ENCODE data around the gene PDE6H. TPM values are rescaled to one million over a fixed set of nuclear protein-coding genes. Genes with fewer than 3 reads are reported as not detected.

The PDE6H gene
- polyA plus RNA-seq, 1 donor (not counting 4 experiments of a cell fraction or from before 2014, with no cell fraction given): not detected

DNA sequence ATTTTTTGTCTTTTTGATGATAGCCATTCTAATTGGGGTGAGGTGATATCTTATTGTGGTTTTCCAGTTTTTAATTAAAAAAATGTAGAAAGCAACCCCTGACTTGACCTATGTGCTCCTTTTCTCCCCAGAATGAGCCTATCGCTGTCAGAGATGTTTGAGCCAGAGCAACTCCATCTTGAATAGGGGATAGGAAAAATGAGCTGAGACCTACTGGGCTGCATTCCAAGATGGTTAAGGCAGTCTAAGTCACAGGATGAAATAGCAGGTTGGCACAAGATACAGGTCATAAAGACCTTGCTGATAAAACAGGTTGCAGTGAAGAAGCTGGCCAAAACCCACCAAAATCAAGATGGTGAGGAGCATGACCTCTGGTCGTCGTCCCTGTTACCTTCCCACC lies 48.3 kb upstream of the PDE6H start:
- H3K9ac ChIP-seq (ENCODE audit: control insufficient read depth, extremely low read depth, insufficient read depth, low read length): no peak overlapping the region
- no peaks in the 10 kb centered on the region for H3K79me2 ChIP-seq (ENCODE audit: control insufficient read depth, insufficient read depth, low read length)
- no peak overlapping the region for H2AFZ ChIP-seq (ENCODE audit: control insufficient read depth, low read length)
- DNase-seq (ENCODE audit: low read depth, low spot score) (no peak), FAIRE-seq (no peak)
- H3K9me1 ChIP-seq (ENCODE audit: control insufficient read depth, extremely low read depth, insufficient read depth, low read length): no peaks in the 10 kb centered on the region
- H3K4me1 ChIP-seq (ENCODE audit: control insufficient read depth, extremely low read depth, insufficient read depth, low read length): peaks cover 8% of the 10 kb centered on the region
- H3K4me2 ChIP-seq (ENCODE audit: control insufficient read depth, extremely low read depth, insufficient read depth, low read depth, low read length): no peak overlapping the region
- H3K27me3 ChIP-seq (ENCODE audit: control insufficient read depth, extremely low read depth, insufficient read depth, low read length): no peaks in the 10 kb centered on the region
- no peak overlapping the region for H3K27ac ChIP-seq (ENCODE audit: control insufficient read depth, insufficient read depth, low read length)
- H3K36me3 ChIP-seq (ENCODE audit: control insufficient read depth in 2 of 2, extremely low read depth in 1 of 2, insufficient read depth in 2 of 2, low read length in 2 of 2): no peaks in the 10 kb centered on the region
- no peaks in the 10 kb centered on the region for H4K20me1 ChIP-seq (ENCODE audit: control insufficient read depth, extremely low read depth, insufficient read depth, low read length)
- TF ChIP-seq, protein P1, sequence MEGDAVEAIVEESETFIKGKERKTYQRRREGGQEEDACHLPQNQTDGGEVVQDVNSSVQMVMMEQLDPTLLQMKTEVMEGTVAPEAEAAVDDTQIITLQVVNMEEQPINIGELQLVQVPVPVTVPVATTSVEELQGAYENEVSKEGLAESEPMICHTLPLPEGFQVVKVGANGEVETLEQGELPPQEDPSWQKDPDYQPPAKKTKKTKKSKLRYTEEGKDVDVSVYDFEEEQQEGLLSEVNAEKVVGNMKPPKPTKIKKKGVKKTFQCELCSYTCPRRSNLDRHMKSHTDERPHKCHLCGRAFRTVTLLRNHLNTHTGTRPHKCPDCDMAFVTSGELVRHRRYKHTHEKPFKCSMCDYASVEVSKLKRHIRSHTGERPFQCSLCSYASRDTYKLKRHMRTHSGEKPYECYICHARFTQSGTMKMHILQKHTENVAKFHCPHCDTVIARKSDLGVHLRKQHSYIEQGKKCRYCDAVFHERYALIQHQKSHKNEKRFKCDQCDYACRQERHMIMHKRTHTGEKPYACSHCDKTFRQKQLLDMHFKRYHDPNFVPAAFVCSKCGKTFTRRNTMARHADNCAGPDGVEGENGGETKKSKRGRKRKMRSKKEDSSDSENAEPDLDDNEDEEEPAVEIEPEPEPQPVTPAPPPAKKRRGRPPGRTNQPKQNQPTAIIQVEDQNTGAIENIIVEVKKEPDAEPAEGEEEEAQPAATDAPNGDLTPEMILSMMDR (optimal IDR thresholded peaks at IDR 0.05 in 1 of 3, IDR thresholded peaks at IDR 0.05 in 1 of 3, conservative IDR thresholded peaks at IDR 0.05 in 1 of 3; ENCODE audit: extremely low read depth in 1 of 3, insufficient read depth in 2 of 3, low read length in 3 of 3): no peak
- TF ChIP-seq EZH2 (IDR thresholded peaks at IDR 0.05; ENCODE audit: low read length): no peak
- no peak overlapping the region for H3K4me3 ChIP-seq (ENCODE audit: control insufficient read depth in 2 of 3, extremely low read depth in 1 of 3, insufficient read depth in 2 of 3, low read depth in 1 of 3, low read length in 3 of 3)
- H3K9me3 ChIP-seq (ENCODE audit: control insufficient read depth, low read depth, low read length): no peaks in the 10 kb centered on the region
- dilution Hi-C loops (cut with MboI; ENCODE audit: extremely low pct_ligation_motif_present, low sequenced_read_pairs): no loop called here

DNA sequence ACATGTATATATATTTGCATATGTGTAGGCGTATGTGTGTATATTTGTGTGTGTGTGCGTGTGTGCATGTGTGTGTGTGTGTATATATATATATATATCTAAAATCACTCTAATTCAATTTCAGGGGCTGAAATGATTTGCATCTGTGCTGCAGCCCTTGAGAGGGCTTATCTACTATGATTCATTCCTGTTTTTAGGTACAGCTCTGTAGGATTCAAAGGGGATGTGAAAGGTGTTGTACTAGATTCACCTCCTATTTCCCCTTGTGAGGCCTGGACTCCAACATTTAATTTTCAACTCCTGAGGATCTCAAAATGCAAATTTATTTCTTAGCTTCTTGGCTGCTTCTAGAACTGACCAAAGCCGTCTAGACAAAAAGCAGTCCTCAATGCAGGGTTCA lies 45.6 kb upstream of the PDE6H start:
- no peak overlapping the region for H3K9ac ChIP-seq (ENCODE audit: control insufficient read depth, extremely low read depth, insufficient read depth, low read length)
- H4K20me1 ChIP-seq (ENCODE audit: control insufficient read depth, extremely low read depth, insufficient read depth, low read length): no peaks in the 10 kb centered on the region
- DNase-seq (ENCODE audit: low read depth, low spot score): no peak
- H3K27me3 ChIP-seq (ENCODE audit: control insufficient read depth, extremely low read depth, insufficient read depth, low read length): no peaks in the 10 kb centered on the region
- H2AFZ ChIP-seq (ENCODE audit: control insufficient read depth, low read length): no peak overlapping the region
- dilution Hi-C loops (cut with MboI; ENCODE audit: extremely low pct_ligation_motif_present, low sequenced_read_pairs): no loop called here
- no peaks in the 10 kb centered on the region for H3K79me2 ChIP-seq (ENCODE audit: control insufficient read depth, insufficient read depth, low read length)
- no peak for TF ChIP-seq EZH2 (IDR thresholded peaks at IDR 0.05; ENCODE audit: low read length)
- TF ChIP-seq, protein P1 (optimal IDR thresholded peaks at IDR 0.05 in 1 of 3, IDR thresholded peaks at IDR 0.05 in 1 of 3, conservative IDR thresholded peaks at IDR 0.05 in 1 of 3; ENCODE audit: extremely low read depth in 1 of 3, insufficient read depth in 2 of 3, low read length in 3 of 3): no peak
- no peaks in the 10 kb centered on the region for H3K36me3 ChIP-seq (ENCODE audit: control insufficient read depth in 2 of 2, extremely low read depth in 1 of 2, insufficient read depth in 2 of 2, low read length in 2 of 2)
- FAIRE-seq: no peak
- H3K27ac ChIP-seq (ENCODE audit: control insufficient read depth, insufficient read depth, low read length): no peak overlapping the region
- no peaks in the 10 kb centered on the region for H3K9me1 ChIP-seq (ENCODE audit: control insufficient read depth, extremely low read depth, insufficient read depth, low read length)
- H3K4me2 ChIP-seq (ENCODE audit: control insufficient read depth, extremely low read depth, insufficient read depth, low read depth, low read length): no peak overlapping the region
- no peak overlapping the region for H3K4me3 ChIP-seq (ENCODE audit: control insufficient read depth in 2 of 3, extremely low read depth in 1 of 3, insufficient read depth in 2 of 3, low read depth in 1 of 3, low read length in 3 of 3)
- no peaks in the 10 kb centered on the region for H3K9me3 ChIP-seq (ENCODE audit: control insufficient read depth, low read depth, low read length)
- H3K4me1 ChIP-seq (ENCODE audit: control insufficient read depth, extremely low read depth, insufficient read depth, low read length): peaks cover 13% of the 10 kb centered on the region

Data from keratinocyte (primary cell).